ENCODE data around the gene RBKS. TPM values are rescaled to one million over a fixed set of nuclear protein-coding genes. Genes with fewer than 3 reads are reported as not detected.

Gene RBKS
- total and polyA plus RNA-seq, 2 of the 13 experiments (the other 11 are each of a cell fraction or from before 2014, with no cell fraction given), result 7.7 to 8.3 TPM

DNA sequence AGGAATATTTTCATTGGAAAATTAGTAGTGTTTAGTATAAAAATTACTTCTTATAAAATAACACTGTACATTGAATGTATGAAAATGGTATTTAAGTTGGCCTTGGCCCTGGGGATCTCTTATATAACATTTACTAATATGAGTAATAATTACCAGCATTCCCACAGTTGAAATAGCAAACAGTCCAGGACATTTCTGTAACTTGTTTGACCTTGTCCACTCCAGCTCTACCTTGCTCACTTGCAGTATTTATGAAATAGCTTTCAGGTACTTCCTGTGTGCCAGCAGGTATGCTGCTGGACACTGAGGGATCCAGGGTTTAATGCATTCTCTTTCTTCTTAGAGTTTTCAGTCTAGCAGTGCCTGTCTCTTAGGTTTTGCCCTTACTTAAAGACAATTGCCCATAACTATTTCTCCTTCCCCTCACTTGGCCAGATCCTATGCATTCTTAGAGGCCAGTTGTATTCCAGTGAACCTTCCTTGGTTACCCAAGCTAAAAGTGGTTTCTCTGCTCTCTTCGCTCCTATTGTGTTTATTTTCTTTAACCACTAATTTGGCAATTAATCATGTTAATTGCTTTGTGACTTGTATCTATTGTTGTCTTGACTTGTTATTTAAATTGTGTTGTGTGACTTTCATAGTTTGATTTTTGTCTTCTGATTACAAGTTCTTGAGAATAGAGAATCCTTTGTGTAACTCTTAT lies 26.3 kb upstream of the RBKS start (continued):
- TF ChIP-seq, protein P1, sequence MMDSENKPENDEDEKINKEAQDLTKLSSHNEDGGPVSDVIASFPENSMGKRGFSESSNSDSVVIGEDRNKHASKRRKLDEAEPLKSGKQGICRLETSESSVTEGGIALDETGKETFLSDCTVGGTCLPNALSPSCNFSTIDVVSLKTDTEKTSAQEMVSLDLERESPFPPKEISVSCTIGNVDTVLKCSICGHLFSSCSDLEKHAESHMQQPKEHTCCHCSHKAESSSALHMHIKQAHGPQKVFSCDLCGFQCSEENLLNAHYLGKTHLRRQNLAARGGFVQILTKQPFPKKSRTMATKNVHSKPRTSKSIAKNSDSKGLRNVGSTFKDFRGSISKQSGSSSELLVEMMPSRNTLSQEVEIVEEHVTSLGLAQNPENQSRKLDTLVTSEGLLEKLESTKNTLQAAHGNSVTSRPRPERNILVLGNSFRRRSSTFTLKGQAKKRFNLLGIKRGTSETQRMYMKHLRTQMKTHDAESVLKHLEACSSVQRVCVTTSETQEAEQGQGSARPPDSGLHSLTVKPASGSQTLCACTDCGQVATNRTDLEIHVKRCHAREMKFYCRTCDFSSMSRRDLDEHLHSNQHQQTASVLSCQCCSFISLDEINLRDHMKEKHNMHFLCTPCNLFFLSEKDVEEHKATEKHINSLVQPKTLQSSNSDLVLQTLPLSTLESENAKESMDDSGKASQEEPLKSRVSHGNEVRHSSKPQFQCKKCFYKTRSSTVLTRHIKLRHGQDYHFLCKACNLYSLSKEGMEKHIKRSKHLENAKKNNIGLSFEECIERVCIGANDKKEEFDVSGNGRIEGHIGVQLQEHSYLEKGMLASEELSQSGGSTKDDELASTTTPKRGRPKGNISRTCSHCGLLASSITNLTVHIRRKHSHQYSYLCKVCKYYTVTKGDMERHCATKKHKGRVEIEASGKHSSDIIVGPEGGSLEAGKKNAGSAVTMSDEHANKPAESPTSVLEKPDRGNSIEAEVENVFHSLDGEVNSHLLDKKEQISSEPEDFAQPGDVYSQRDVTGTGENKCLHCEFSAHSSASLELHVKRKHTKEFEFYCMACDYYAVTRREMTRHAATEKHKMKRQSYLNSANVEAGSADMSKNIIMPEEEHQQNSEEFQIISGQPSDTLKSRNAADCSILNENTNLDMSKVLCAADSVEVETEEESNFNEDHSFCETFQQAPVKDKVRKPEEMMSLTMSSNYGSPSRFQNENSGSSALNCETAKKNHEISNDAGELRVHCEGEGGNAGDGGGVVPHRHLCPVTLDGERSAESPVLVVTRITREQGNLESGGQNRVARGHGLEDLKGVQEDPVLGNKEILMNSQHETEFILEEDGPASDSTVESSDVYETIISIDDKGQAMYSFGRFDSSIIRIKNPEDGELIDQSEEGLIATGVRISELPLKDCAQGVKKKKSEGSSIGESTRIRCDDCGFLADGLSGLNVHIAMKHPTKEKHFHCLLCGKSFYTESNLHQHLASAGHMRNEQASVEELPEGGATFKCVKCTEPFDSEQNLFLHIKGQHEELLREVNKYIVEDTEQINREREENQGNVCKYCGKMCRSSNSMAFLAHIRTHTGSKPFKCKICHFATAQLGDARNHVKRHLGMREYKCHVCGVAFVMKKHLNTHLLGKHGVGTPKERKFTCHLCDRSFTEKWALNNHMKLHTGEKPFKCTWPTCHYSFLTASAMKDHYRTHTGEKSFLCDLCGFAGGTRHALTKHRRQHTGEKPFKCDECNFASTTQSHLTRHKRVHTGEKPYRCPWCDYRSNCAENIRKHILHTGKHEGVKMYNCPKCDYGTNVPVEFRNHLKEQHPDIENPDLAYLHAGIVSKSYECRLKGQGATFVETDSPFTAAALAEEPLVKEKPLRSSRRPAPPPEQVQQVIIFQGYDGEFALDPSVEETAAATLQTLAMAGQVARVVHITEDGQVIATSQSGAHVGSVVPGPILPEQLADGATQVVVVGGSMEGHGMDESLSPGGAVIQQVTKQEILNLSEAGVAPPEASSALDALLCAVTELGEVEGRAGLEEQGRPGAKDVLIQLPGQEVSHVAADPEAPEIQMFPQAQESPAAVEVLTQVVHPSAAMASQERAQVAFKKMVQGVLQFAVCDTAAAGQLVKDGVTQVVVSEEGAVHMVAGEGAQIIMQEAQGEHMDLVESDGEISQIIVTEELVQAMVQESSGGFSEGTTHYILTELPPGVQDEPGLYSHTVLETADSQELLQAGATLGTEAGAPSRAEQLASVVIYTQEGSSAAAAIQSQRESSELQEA (CRISPR knock-in tag; IDR thresholded peaks at IDR 0.05; ENCODE audit: not compliant biosample characterization), result no peak
- TF ChIP-seq ZNF547 (CRISPR knock-in tag; IDR thresholded peaks at IDR 0.05) (no peak), BATF2 (CRISPR knock-in tag; IDR thresholded peaks at IDR 0.05) (no peak), ZBTB42 (CRISPR knock-in tag; IDR thresholded peaks at IDR 0.05) (no peak), ZNF343 (CRISPR knock-in tag; IDR thresholded peaks at IDR 0.05) (no peak), AHR (CRISPR knock-in tag; IDR thresholded peaks at IDR 0.05) (no peak), MEIS1 (CRISPR knock-in tag; IDR thresholded peaks at IDR 0.05; ENCODE audit: borderline replicate concordance) (no peak), KLF11 (CRISPR knock-in tag; IDR thresholded peaks at IDR 0.05) (no peak), IRF1 (CRISPR knock-in tag; IDR thresholded peaks at IDR 0.05; ENCODE audit: low read depth) (no peak), ZNF124 (CRISPR knock-in tag; IDR thresholded peaks at IDR 0.05) (no peak), HES4 (CRISPR knock-in tag; IDR thresholded peaks at IDR 0.05; ENCODE audit: borderline replicate concordance) (no peak), RBM39 (IDR thresholded peaks at IDR 0.05; ENCODE audit: low read depth, low read length, poor library complexity, severe bottlenecking) (no peak), KLF13 (CRISPR knock-in tag; IDR thresholded peaks at IDR 0.05) (no peak), POLR2AphosphoS5 (IDR thresholded peaks at IDR 0.05; ENCODE audit: low read depth, low read length) (no peak), ZNF512 (CRISPR knock-in tag; IDR thresholded peaks at IDR 0.05) (no peak), ZNF773 (CRISPR knock-in tag; IDR thresholded peaks at IDR 0.05; ENCODE audit: borderline replicate concordance) (no peak), RFXANK (CRISPR knock-in tag; IDR thresholded peaks at IDR 0.05) (no peak; the same call in 1 of the 2 replicates), ZMAT3 (CRISPR knock-in tag; conservative IDR thresholded peaks at IDR 0.05) (no peak), SIX4 (CRISPR knock-in tag; IDR thresholded peaks at IDR 0.05) (no peak), ZNF160 (CRISPR knock-in tag; IDR thresholded peaks at IDR 0.05) (no peak)

Measured in HepG2 (cell line).